SH-SY5Y (cell line): ENCODE results near the gene CACNA1E.

Source experiments
- GATA2 ChIP-seq: IDR thresholded peaks from 2 replicates; pipeline ENCODE4 v1.6.1; 2011; ENCODE audit warnings: mild to moderate bottlenecking, low read depth, low read length
- GATA3 ChIP-seq: IDR thresholded peaks from 2 replicates; pipeline ENCODE4 v1.6.1; 2011; ENCODE audit warnings: low read depth, mild to moderate bottlenecking, low read length, moderate library complexity

Gene CACNA1E

DNA sequence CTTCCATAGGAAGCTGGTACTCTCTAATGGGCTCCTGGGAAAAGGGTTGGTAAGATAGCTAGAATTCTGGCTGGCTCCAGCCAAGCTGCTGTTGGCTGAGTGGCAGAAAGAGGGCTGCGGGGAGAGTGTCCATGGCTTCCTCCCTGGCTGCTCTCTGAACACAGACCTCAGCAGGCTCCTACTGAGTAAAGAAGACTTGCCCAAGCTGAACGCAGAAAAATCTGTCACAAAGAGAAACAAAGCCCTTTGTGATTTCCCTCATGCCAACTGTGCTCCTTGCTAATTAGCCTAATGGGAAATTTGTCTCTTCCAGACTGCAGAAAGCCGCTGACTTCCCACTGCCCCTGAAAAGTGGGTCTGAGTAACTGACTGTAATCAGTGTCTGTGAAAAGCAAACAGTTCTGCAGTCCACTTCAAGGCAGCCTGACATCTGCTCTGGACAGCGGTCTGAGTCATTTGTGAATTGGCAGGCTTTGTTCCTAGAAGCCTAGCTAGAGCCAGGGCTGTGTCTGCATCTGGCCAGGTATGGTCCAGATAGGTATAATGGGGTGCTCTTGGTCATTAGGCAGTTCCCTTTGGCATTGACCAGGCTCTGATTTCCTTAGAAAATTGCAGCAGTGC lies 295.4 kb downstream of the CACNA1E start:
- TF ChIP-seq GATA3 (no peak), GATA2 (no peak)

DNA sequence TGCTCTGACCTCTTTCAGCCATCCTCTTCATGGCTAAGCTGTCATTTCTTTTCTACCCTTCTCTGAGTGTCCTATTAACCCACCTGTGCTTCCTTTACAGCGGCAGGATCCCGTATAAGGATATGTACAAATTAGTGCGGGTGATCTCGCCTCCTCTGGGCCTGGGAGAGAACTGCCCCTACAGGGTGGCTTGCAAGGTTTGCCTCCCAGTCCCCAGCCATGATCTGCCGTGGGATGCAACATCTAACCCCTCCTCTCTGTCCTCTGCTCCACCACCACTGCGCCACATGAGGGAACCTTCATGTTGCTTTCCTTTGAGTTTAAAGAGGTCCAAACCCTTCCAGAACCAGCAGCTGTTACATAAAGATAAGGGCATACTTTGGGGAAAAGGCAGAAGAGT lies 296.0 kb downstream of the CACNA1E start:
- TF ChIP-seq GATA2 (no peak), GATA3 (no peak)

DNA sequence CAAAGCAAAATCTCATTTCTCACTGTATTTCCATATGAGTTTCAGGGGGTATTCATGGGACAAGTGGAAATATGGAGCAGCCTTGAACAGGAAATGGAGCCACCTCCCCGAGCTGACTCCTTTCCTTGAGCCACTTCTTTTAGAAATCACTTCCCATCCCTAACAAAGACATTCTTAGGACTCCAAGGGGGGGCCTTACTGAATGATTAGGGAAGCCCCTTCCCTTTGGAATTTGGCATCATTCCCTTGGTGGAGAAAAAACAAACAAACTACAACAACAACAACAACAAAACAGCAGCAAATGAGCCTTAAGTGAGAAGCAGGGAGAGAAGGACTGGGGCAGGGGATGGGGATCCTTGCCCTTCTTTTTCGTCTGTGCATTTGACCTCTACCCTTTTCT lies 299.9 kb downstream of the CACNA1E start:
- TF ChIP-seq GATA3 (no peak), GATA2 (no peak)

DNA sequence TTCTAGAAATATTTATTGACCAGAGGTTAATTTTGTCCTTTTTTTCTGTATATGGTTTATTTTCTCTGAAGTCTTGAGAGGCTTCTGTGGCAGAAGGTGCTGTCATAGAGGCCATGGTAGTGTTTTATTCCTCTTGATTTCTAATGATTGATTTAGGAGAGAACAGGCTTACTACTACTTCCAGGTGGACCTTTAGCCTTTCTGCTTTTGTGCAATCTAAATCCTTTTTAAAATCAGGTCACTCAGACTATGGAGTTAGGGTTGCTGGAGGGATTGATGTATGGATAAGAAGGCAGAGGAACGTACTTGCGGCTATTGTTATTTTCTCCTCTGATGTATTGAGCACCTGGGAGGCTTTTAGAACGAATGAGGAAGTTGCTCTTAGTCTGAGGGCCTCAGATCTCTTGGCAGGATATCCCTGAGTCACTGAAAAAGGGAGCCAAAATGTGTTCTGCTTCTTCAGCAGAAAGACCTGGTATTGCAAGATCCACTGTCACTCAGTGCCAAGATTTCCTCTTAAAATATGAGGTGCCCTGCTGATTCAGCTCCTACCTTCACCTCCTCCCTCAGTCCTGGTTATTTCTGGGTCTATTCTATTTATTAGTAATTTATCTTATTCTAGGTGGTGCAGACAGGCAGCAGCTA lies 300.8 kb downstream of the CACNA1E start:
- TF ChIP-seq GATA3: no peak
- no peak for TF ChIP-seq GATA2

DNA sequence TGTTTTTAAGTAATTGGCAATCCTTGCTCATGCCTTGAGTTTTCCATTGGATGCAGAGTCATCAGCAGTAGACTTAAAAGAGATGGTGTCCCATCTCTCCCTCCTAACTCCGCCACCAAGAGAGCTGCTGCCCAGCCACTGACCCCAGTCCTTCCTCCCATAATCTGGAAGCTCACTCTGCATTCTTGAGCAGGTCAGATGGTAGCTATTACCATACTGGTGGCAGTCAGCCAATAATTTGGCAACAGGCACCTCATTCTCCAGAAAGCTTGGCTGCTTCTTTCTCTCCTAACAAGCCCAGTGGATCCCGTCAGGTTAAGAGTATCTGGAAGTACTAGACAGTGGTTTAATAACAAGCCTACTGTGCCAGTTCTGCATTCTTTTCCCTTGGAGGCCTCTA lies 306.1 kb downstream of the CACNA1E start:
- TF ChIP-seq GATA2 (no peak), GATA3 (no peak)

DNA sequence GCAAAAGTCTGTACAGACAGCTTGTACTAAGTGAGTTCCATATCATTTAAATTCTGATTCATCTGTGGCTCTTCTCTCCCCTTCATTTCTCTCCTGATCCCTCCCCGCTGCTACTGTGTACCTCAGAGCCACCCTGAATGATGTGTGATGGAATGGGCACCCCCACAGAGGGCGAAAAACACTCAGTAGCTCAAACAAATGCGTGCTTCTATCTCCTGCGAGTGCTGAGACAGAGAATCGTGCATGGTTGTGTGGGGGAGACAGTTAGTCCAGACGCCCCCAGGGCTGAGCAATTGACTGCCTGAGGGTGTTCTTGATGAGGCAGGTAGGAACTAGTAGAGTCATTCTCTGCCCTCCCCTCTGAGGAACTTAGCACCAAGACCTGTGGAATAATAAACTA lies 308.4 kb downstream of the CACNA1E start:
- TF ChIP-seq GATA3 (no peak), GATA2 (no peak)

DNA sequence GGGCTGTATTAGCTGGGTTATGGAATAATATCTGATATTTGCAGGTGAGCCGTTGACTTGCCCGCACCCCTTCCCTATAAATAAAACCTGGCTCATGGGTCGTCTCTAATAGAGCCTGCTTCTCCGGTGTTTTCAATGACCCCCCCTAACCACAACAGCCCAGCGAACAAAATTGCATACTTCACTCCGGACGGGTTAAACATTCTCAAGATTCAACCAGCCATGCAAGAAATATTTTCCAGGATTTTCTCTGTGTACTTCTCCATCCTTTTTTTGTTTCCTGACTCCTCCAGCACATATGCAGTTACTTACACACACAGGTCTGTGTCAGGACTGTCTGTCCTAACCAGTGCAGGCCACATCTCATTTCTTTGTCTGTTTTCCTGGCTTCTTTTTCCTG lies 310.5 kb downstream of the CACNA1E start:
- no peak for TF ChIP-seq GATA3
- no peak for TF ChIP-seq GATA2

DNA sequence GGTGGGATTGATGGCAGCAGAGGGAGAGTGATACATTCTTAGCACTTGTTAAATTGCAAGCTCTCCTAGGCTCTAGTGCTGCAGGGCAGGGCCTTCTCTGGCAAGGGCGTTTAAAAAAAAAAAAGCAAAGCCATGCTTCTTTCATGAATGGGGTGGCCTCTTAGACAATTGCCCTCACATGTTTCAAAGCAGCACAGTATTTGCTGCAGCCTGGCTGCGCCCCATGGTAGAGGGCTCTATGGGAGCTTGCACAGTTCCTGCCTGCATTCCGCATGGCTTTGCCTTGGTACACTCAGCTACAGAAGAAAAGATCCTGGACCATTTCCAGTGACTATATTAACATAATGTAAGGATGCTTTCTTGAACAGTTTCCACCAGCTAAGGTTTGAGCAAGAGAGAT lies 311.0 kb downstream of the CACNA1E start:
- TF ChIP-seq GATA2: no peak
- no peak for TF ChIP-seq GATA3

DNA sequence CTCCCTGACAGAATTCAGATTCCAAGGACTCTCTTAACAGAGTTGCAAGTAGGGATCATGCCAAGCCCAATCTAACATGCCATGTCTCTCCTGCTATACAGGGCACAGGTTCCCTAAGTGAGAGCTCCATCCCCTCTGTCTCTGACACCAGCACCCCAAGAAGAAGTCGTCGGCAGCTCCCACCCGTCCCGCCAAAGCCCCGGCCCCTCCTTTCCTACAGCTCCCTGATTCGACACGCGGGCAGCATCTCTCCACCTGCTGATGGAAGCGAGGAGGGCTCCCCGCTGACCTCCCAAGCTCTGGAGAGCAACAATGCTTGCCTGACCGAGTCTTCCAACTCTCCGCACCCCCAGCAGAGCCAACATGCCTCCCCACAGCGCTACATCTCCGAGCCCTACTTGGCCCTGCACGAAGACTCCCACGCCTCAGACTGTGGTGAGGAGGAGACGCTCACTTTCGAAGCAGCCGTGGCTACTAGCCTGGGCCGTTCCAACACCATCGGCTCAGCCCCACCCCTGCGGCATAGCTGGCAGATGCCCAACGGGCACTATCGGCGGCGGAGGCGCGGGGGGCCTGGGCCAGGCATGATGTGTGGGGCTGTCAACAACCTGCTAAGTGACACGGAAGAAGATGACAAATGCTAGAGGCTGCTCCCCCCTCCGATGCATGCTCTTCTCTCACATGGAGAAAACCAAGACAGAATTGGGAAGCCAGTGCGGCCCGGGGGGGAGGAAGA lies 315.0 kb downstream of the CACNA1E start:
- TF ChIP-seq GATA3: no peak
- no peak for TF ChIP-seq GATA2

DNA sequence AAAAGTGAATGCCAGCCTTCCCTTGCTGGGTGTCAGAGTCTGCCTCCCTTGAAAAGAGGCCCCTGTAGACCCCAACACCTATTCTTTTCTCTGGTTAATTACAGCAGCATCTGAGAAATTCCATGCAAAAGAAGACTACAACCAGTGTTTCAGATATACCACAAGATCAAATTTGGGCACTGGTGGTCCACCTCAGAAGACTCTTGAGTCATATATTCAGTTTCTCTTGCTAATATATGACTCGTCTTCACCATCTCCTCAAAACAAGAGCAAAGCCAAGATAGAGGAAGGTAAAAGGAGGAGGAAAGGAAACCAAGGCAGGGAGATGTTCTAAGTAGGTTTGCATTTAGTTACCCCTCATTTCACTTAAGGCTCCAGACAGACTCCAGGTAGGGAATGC lies 318.3 kb downstream of the CACNA1E start:
- TF ChIP-seq GATA2: no peak
- no peak for TF ChIP-seq GATA3

DNA sequence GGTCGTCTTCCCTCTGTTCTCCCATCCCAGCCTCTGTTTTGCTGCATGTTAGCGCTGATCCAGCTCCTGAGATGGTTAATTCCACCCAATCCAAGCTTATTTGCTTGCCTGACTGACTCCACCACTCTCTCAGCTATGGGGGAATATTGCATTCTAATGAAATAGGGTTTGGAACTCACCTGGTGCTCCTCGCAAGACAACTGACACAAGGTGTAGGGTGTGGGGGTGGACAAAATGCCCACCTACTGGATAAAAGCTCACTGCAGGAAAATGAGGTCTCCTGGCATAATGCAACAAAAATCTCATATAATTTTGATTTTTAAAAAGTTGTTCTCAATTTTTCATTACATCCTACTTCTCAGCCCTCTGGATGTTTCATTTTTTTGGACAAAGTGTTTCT lies 319.1 kb downstream of the CACNA1E start:
- TF ChIP-seq GATA3 (no peak), GATA2 (no peak)

DNA sequence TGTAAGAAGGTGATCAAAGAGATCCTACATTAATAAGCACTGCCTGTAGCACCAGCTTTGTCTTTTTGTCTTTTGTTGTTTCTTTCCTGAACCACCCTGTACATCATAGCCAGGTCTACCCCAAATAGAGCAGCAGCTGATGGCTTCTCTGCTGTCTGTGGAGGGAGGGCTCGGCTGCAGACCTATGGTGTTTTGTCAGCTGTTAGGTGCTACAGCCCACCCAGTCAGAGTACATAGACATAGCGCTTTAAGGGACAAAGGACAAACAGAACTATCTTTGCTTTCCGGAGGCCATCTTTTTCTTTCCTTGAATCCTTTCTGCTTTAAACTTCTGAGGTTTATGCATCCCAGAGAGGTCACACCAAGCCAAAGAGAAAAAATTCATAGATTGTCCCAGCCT lies 320.1 kb downstream of the CACNA1E start:
- TF ChIP-seq GATA2: no peak
- TF ChIP-seq GATA3: no peak

DNA sequence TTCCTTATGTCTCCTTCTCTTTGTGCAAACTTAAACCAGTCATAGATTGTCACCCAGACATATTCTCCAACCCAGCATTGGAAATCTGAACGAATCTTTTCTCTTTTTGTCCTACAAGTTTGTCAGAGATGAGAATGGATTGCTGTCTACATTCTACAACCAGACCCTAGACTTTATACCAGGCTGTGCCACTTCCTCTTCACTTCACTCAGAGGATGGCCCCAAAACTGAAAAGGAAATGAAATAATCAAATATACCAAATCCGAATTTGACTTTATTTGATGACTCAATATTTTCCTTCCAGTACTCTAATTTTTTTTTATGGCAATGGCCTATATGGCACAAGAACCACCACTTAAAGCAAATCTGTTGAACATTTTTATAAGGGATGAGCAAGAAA lies 321.7 kb downstream of the CACNA1E start:
- no peak for TF ChIP-seq GATA3
- no peak for TF ChIP-seq GATA2

DNA sequence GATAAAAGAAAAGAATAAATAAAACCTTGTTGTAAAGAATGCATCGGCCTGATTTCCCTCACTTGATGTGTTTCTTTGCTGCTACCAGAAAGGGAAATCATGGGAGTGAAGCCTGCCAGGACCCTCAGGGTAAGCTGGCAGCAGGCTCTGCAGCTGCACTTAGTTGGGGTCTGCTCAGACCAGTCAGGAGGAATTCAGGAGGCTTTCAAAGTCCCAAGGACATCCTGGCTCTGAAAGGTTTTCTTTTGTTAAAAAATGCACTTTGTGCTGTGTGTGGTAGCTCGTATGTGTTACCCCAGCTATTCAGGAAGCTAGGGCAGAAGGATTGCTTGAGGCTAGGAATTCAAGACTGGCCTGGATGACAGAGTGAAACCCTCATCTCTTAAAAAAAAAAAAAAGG lies 323.4 kb downstream of the CACNA1E start:
- TF ChIP-seq GATA2: no peak
- no peak for TF ChIP-seq GATA3

DNA sequence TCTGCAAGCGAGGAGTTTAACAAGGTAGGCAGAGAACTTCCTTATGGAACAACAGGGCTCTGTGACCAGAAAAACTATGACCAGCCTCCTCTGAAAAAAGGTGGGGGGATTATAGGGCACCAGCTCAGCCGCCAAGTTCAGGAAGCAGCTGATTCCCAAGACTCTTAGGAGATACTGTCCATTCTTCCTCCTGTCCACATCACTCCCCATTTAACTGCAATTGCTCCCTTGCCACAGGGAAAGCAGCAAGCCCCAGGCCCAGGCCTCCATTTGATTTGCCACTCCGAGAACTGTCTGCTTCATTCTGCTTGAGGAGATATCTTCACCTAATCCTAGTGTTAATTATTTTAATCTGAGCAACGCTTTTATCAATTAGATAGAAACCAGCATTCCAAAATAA lies 323.9 kb downstream of the CACNA1E start:
- no peak for TF ChIP-seq GATA3
